SHP77 (cell line): ENCODE results near the gene RIT2.

Experiments used
- DNase-seq, 2 experiments: peaks; one replicate each; lab custom pipeline; 2025; lab: John Stamatoyannopoulos, UW

RIT2 gene

DNA sequence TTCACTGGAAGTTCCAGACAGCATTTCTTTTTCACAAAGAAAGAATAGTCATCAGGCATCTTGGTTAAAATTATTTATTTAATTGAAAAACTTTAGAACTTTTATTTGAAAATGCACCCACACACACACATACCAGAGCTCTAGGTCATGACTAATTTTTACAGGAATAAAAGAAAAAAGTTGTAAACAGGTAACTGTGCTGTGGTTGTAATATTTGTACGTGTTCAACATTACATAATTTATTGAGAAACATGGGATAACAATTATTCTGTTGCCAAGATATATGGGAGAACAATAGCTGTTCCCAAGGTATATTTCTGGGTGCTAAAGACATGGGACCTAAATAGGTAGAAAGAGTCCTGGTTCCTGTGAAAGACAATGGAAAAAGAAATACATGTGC, 104.9 kb downstream of the RIT2 start:
- DNase-seq, result no peak

DNA sequence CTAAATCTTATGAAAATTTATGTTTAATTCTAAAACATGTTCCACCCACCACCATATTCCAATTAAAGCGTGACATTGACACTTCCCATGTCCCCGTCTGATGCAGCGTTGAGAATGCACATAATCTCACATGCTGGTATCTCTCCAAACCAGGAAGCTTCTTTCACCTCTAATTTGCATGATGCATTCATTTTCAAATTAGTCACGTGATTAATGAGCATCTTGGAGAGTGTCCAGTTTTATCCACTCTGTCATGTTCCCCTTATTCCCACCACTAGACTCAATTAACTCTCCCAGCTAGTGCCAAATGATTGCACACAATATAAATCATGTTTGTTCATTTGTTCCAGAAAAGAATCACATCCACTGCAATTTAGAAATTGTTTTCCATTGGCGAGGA, 105.8 kb downstream of the RIT2 start:
- DNase-seq, result no peak

DNA sequence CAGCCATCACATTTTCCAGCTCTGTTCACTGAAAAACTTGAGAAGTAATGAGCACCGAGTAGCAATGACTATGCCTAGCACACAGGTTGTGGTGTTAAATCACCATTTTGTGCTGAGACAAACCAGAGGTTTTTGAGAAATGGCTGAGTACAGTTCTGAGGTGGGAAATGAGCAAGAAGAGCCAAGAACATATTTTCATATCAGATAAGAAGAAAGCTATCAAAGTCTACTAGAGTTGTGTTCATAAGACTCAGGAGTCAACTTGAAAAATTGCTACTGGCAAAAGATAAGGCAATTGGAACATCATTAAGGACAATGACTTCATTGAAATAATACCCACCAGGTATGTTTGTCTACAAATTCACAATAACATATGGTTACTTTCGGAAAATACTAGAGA, 108.1 kb downstream of the RIT2 start:
- no peak for DNase-seq

DNA sequence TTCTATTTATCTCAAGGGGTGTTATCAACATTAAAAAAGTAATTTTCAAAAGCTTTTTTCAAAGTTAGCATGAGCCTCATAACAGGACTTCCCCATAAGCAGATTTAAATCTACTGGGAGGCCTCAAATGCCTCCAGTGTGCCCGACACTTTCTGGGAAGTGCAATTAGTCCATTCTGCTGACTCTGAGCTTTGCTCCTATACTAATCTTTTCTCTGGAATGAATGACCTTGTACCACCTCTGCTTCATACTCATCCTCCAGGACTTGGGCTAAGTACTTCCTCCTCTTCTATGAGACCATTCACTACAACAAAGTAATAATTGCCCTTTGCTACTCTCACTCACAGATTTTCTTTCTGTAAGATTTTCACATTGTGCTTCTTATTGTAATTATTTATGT, 111.1 kb downstream of the RIT2 start:
- no peak for DNase-seq

DNA sequence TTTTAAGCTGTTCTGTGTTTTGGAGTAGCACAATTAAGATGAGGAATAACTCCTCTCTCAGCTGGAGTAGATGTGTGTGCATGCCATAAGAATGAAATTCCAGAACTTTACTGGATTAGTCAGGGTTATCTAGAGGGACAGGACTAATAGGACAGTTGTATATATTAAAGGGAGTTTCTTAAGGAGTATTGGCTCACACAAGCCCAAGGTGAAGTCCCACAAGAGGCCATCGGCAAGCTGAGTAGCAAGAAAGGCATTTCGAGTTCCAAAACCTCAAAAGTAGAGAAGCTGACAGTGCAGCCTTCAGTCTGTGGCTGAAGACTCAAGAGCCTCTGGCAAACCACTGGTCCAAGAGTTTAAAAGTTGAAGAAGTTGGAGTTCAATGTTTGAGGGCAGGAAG, 113.7 kb downstream of the RIT2 start:
- DNase-seq, result no peak

DNA sequence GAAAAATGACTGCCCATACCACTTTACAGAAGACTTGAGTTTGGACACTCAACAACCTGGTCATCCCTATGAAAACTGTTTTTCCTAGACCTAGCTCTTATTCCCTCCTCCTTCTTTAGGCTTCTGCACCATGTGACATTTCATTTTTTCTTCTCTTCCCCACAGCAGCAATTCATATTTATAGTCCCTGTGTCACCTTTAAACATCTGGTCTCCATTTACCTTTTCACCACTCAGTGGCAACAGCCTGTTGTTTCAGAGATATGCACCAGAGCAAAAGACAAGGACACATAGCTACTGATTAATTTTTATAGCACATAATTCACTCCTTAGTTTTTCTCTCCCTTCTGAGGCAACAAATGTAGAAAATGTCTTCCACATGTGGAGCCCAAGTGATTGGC, 118.7 kb downstream of the RIT2 start:
- DNase-seq, result no peak

DNA sequence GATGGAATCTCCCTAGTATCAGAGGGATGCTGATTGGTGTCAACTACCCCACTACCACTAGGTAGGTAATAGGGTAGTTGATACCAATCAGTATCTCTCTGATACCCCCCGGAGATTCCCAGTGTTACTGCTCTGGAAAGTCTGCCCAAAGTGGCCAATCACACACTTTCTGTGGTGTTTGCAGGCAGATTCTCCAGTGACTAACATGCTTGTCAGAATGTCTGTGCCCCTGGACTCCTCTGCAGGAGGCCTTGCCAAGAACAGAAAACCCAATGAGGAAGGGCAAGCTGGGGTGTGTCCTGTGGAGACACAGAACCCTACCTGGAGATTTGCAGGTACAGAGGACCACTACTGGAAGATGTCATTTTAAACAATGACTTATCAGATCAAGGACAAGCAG, 135.1 kb downstream of the RIT2 start:
- no peak for DNase-seq

DNA sequence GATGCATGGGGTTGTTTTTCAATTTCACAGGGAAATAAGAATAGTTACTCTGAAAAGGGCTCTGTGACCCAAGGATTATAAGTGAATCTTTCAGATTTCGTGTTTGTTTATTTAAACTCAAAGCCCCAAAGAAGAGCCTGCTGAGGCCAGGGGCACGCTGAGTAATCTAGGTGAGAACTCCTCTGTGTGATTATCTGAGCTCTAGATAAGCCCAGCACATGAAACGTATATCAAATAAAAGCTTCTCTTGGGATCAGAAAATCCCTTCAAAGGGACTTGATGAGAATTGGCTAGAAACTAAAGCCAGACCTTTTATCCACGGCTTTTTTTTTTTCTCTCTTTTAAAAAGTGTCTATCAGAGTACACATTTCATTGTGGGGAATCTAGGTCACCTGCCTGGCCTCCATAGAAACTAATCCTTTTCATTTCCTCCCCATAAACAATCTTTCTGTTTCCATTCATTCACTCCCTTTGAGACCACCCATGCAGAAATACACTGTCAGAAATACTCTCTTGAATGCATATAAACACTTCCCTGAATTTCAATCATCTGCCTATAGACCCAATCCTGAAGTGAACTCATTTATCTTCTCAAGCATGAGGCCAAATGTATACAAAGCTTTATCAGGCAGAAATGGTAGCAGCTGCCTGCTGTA, 137.4 kb downstream of the RIT2 start:
- DNase-seq, result peak in 1 of 2 experiments; percentile 4

DNA sequence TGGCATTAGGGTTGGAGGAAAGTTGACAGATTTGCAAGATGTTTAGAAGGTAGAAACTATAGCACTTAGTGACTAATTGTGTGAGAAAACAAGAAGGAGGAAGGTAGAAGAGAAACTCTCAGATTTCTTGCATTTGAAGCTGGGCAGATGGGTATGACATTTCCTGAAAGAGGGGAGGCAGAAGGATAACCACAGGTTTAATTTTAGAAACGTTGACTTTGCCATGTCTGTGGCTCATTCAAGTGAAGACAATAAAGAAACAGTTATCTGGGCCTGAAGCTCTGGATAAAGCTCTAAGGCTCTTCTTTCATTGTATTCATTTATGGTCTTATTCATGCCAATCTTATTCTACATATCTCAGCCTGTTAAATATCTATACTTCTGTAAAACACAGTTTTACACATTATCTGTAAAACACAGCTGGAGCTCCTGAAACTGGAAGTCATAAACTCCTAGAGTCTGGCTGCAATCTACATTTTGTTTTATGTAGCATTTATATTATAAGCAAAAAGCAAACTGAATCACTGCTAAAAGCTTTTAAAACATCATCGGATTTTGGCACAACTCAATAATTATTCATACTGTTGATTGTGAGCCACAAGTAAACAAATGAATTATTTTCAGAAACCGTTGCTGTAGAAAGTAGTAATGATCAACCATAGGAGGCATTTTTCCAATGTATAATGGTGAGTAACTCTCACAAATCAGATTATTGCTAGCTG, 138.5 kb downstream of the RIT2 start:
- no peak for DNase-seq

DNA sequence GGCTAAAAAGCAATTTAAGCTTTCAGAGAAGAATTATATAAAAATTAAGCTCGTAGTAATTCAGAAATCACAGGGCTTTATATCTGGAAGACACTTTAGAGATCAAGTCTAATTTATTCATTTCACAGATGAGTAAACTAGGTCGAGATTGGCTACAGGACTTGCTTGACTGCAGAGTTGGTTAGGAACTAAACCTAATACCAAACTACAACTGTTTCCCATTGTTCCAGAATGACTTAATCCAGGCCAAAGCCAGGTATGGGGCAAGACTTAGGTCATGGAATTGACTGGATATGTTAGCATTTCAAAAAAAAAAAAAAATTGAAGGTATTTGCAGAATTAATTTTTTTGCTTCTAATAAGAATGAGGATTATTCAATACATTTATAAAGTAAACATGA, 146.1 kb downstream of the RIT2 start:
- DNase-seq, result no peak

DNA sequence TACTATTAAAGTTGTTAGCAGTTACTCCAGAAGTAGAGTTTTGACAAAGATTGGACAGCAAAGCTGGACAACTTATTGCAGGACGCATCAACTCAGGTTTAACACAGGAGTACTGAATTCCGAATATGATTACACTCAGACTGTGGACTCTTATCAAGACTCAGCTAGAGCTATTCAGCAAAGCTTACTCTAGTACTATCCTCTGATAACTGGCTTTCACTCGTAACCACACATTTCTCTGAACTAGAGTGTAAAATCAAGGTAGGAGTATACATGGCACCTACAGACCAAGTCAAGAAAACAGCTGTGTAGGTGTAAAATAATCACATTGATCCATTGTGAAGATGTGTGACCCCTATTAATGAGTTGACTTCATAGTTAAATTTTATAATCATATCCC, 154.2 kb downstream of the RIT2 start:
- no peak for DNase-seq

DNA sequence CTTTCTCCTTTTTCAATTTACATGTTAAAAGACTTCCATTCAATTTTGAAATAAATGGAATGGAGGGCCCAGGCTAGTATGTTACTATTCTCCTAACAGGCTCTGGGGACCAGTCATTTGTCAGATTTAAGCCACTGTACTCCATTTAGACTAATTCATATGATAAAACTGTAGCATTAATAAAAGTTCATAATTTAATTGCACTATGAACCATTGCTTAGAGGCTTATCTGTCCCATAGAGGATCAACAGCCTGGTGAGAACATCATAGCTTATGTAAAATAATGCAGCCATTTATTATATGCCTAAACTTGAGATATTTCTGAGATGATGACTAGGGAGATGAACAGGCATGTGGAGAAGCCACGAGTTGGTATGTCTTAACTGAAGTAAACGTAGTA, 156.0 kb downstream of the RIT2 start:
- DNase-seq, result no peak

DNA sequence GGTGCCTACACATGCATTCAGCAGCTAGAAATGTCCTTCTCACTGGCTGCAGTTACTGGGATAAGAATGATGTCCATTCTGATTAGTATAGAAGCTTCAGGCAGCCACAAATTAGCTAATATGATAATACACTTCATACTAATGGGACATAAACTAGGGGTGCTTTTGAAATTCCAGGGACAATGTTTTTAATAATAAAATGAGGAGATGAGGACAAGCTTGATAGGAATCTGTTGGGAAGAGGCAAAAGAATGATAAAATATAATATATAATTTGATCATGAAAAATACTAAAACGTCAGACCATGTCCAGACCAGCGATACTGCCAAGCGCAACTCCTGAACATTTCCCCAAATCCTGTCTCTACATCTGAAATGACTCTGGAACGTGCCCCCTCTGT, 157.1 kb downstream of the RIT2 start:
- no peak for DNase-seq

DNA sequence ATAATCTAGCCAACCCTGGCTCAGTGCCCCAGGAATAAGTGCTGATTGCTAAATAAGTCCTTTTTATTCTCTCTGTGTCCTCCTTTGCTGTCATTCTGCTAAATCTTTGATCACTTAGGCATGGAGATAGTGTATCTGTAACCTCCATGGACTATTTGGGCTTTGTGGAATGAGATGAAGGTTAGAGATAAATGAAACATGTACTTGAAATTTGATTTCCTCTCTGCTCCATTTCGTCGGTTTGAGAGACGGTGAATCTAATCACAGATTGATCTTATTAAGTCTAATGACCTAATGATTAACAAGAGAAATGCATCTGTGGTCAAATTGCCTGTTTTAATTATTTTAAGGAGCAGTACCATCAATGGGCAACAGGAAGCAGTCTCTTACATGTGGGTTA, 159.2 kb downstream of the RIT2 start:
- no peak for DNase-seq

DNA sequence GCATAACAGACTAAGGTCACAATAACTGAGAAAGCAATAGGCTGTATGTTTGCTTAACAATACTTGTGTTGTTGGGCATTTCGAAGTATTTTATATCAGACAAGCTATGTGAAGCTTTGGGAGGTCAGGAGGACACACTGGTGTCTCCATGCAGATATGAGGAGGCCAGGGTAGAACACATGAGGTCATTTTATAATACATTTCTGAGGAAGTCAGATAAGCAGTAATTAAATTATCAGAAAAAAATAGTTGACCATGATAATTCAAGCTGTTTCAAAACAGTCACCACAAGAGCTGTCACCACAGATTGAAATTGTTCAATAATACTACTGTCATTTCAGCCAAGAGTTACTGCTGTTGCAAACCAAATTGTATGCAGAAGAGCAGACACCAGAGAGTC, 160.6 kb downstream of the RIT2 start:
- DNase-seq, result no peak

DNA sequence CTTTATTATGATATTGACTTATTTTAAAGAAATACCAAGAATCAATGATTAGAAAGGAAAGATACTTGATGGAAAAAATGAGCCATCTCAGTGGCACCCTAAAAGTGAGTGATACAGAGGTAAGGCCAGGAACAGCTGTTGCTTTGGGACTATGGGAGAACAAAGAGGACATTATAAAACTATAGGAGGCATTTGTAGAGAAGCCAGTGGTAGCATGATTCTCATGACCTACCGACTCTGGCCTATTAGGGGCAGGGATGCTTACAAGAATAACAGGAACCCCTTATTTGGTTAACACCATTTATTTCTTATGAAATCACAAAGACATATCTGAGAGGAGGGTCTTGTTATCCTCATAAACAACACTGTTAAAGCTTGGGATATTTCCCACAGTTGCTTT, 162.2 kb downstream of the RIT2 start:
- DNase-seq, result no peak

DNA sequence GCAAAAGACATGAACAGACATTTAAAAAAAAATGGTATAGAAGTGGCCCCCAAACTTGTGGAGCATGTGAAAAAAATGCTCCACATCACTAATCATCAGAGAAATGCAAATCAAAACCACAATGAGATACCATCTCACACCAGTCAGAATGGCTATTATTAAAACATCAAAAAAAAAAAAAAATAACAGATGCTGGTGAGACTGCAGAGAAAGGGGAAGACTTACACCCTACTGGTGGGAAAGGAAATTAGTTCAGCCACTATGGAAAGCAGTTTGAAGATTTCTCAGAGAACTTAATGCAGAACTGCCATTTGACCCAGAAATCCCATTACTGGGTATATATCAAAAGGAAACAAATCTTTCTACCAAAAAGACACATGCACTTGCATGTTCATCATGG, 164.8 kb downstream of the RIT2 start:
- DNase-seq, result no peak

DNA sequence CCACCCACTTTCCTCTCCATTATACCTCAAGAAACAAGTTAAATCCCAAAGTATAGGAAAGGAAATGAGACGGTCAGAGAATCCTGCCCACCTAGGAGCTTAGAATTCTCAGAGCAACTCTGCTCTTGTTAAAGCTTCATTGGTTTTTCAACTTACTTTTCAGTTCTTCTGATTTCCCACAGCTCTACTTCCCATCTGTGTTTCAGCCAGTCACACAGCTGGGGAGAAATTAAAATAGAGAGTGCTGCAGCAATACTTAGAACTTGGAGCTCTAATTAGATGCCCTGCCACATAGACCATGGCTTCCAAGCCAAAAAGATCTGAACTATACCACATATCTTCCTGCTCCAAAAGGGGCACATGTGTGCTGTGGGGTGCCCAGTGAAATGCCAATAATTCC, 166.7 kb downstream of the RIT2 start:
- DNase-seq, result no peak

DNA sequence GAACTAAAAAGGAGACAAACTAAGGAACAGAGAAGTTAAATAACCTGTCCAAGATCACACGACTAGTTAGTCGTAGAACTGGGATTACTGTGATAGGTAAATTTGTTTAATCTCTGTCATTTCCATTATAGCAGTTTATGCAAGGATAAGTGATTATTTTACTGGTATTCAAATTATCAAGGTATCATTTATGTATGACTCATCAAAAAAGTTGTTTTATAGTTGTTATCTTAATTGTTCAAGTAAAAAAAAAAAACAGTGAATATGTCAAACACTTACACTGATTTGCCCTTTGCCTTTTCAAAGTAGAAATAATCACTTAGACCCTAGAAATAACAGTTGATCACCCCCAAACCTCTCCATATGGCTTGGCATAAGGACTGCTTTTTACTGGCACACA, 173.6 kb downstream of the RIT2 start:
- no peak for DNase-seq

DNA sequence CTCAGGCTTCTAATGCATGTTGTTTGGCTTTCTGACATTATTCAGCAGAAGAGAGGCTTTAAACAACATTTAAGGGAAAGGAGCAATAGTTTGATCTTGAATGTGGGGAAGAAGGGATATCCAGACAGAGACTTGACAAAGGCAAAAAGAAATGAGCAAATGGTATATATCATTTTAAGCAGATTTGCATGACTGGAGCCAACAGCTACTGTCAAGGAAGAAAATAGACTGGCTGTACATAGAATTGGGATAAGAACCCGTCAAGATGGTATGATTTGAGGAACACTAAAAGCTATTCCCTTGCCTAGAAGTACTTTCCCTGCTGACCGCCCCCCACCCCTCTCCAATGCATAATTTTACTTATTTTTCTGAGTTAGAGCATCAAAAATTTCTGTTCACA, 174.5 kb downstream of the RIT2 start:
- no peak for DNase-seq

DNA sequence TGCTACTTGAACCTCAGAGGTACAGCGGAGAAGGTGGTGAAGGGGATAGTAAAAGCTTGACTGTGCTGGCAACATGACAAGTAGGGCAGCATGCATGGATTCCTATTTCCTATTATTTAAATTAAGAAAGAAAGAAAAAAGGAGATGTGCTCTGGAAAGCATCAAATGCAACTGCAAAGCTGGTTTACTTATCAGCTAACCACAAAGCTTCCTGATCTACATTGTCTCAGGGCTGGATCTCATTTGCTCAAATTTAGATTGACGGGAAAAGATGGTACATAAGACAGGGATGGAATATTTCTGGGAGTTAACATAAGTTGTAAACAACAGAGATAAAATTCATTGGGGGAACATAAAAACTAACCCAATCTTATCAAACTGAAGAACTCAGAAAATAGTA, 178.0 kb downstream of the RIT2 start:
- DNase-seq, result no peak

DNA sequence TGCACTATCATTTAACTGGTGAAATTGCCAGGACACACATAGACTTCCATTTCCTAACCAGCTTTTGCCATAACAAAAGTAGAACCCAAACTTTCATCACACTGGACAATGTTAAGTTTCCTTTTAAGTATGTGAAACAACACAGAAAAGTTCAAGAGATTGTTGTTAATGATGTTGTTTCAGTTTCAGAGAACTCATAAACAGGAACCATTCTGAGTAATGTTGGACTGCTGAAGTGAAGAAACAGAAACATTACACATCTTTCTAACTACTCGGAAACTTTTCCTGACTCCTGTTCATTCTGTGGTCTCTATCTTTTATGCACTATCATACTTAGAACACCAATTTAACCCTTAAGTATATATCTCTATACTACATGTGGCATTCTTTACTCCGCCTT, 179.2 kb downstream of the RIT2 start:
- DNase-seq, result no peak

DNA sequence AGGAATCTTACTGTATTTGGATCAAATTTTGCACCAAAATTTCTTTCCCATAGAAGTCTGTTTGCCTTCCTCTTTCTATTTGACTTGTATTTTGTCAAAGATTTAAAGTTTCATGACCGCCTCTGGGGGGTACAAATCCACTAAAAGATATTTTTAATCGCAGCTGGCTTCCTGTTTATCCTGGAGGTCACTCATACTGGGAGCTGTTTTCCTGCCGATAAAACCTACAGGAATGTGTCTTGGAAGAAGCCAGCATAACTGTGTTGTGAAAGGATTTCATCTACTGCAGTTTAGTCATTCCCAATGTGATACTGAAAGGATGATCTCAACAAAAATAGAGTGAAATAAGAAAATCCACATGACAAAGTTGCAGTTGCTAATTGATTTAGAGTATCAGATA, 184.0 kb downstream of the RIT2 start:
- no peak for DNase-seq

DNA sequence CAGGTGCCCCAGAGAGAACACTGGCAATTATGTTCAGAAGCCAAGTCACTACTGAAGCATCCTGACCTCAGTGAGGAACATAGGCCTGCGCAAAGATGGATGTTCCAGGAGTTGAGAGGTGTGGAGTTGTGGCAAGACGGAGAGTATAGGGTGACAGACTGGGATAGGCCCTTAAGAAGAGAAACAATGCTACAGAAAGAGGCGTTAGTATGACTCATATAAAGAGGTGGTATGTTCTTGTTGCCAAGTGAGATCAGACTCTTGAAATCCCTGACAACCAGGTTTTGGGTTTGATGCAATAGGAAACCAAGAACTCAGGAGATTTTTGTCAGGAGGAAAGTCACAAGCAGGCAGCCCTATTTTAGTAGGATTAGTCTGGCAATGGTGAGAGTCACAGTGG, 185.6 kb downstream of the RIT2 start:
- DNase-seq, result no peak
